Measurements from ENCODE around the gene NUP133.
"Not testable (repeated sequence)": the region's sequence is repeated elsewhere in the genome, so short reads cannot be mapped to it uniquely, and the experiment has no call there.

NUP133 gene

GRCh38 chr1:229523052-229523451 lies 14.9 kb upstream of the NUP133 start:
- Histone ChIP-seq H3K36me3 (ENCODE audit: control insufficient read depth, insufficient read depth, low read length) (peaks cover 10% of the 10 kb centered on the region), H3K4me3 (replicated peaks; ENCODE audit: low read depth, low read length) (no peak overlapping the region), H3K27me3 (replicated peaks; ENCODE audit: control insufficient read depth, insufficient read depth, low read length) (no peaks in the 10 kb centered on the region)
- TF ChIP-seq, protein P1, sequence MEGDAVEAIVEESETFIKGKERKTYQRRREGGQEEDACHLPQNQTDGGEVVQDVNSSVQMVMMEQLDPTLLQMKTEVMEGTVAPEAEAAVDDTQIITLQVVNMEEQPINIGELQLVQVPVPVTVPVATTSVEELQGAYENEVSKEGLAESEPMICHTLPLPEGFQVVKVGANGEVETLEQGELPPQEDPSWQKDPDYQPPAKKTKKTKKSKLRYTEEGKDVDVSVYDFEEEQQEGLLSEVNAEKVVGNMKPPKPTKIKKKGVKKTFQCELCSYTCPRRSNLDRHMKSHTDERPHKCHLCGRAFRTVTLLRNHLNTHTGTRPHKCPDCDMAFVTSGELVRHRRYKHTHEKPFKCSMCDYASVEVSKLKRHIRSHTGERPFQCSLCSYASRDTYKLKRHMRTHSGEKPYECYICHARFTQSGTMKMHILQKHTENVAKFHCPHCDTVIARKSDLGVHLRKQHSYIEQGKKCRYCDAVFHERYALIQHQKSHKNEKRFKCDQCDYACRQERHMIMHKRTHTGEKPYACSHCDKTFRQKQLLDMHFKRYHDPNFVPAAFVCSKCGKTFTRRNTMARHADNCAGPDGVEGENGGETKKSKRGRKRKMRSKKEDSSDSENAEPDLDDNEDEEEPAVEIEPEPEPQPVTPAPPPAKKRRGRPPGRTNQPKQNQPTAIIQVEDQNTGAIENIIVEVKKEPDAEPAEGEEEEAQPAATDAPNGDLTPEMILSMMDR (IDR thresholded peaks at IDR 0.05; ENCODE audit: insufficient read depth, low read length, poor library complexity, severe bottlenecking) = no peak
- no peak for DNase-seq (ENCODE audit: extremely low read depth, insufficient read length)

- H3K36me3 ChIP-seq (ENCODE audit: control insufficient read depth, insufficient read depth, low read length) = 0 out of 2 replicates have a peak, but pooled peaks cover 3% of the 10 kb centered on the region
- no peaks in the 10 kb centered on the region for H3K27me3 ChIP-seq (replicated peaks; ENCODE audit: control insufficient read depth, insufficient read depth, low read length)
- TF ChIP-seq, protein P1 (IDR thresholded peaks at IDR 0.05; ENCODE audit: insufficient read depth, low read length, poor library complexity, severe bottlenecking) = peak; percentile 88
- H3K4me3 ChIP-seq (replicated peaks; ENCODE audit: low read depth, low read length) = no peak overlapping the region
- DNase-seq (ENCODE audit: extremely low read depth, insufficient read length) = no peak
Observed at GRCh38 chr1:229514578-229515275, 6.6 kb upstream of the NUP133 start.

DNA sequence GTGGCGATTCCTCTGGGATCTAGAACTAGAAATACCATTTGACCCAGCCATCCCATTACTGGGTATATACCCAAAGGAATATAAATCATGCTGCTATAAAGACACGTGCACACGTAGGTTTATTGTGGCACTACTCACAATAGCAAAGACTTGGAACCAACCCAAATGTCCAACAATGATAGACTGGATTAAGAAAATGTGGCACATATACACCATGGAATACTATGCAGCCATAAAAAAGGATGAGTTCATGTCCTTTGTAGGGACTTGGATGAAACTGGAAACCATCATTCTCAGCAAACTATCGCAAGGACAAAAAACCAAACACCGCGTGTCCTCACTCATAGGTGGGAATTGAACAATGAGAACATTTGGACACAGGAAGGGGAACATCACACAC lies 3.5 kb upstream of the NUP133 start:
- H3K27me3 ChIP-seq (replicated peaks; ENCODE audit: control insufficient read depth, insufficient read depth, low read length); H3K36me3 ChIP-seq (ENCODE audit: control insufficient read depth, insufficient read depth, low read length); DNase-seq (ENCODE audit: extremely low read depth, insufficient read length); H3K4me3 ChIP-seq (replicated peaks; ENCODE audit: low read depth, low read length): not testable (repeated sequence)

DNA sequence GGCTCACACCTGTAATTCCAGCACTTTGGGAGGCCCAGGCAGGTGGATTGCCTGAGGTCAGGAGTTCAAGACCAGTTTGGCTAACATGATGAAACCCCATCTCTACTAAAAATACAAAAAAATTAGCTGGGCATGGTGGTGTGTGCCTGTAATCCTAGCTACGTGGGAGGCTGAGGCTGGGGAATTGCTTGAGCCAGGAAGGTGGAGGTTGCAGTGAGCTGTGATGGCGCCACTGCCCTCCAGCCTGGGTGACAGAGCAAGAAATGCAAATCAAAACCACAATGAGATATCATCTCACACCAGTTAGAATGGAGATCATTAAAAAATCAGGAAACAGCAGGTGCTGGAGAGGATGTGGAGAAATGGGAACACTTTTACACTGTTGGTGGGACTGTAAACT lies 3.1 kb upstream of the NUP133 start:
- DNase-seq (ENCODE audit: extremely low read depth, insufficient read length); H3K27me3 ChIP-seq (replicated peaks; ENCODE audit: control insufficient read depth, insufficient read depth, low read length); H3K36me3 ChIP-seq (ENCODE audit: control insufficient read depth, insufficient read depth, low read length); H3K4me3 ChIP-seq (replicated peaks; ENCODE audit: low read depth, low read length): not testable (repeated sequence)

DNA sequence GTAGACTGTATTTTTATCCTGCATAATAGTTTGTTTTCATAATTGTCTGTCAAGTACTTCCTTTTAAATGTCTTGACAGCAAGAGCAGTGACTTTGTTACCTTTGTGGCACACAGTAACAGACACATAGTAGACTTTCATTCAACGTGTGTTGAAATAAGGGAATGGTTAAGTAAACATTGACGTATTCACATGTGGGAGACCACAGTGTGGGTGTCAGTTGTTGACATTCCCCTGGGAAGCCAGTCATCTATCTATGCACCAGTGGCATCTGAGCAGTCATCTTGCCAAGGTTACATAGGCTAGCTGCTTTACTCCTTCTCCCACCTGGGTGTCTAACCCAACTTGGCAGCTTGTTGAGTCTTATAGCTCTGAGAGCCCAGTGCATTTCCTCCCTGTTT lies 1.4 kb upstream of the NUP133 start:
- H3K27me3 ChIP-seq (replicated peaks; ENCODE audit: control insufficient read depth, insufficient read depth, low read length) = no peaks in the 10 kb centered on the region

GRCh38 chr1:229508823-229509337 lies 739 bp upstream of the NUP133 start:
- H3K4me3 ChIP-seq (replicated peaks; ENCODE audit: low read depth, low read length) = peak overlapping the region; percentile 88
- TF ChIP-seq, protein P1 (IDR thresholded peaks at IDR 0.05; ENCODE audit: insufficient read depth, low read length, poor library complexity, severe bottlenecking) = no peak
- no peaks in the 10 kb centered on the region for H3K36me3 ChIP-seq (ENCODE audit: control insufficient read depth, insufficient read depth, low read length)
- no peak for DNase-seq (ENCODE audit: extremely low read depth, insufficient read length)
- no peaks in the 10 kb centered on the region for H3K27me3 ChIP-seq (replicated peaks; ENCODE audit: control insufficient read depth, insufficient read depth, low read length)

More for the DNA sequence above, 1.4 kb upstream of the NUP133 start:
- no peak for DNase-seq (ENCODE audit: extremely low read depth, insufficient read length)
- H3K36me3 ChIP-seq (ENCODE audit: control insufficient read depth, insufficient read depth, low read length) = no peaks in the 10 kb centered on the region
- H3K4me3 ChIP-seq (replicated peaks; ENCODE audit: low read depth, low read length) = no peak overlapping the region
- TF ChIP-seq, protein P1 (IDR thresholded peaks at IDR 0.05; ENCODE audit: insufficient read depth, low read length, poor library complexity, severe bottlenecking) = no peak

Measured in GM06990 (cell line).